ENCODE data around the gene USP12. TPM values are rescaled to one million over a fixed set of nuclear protein-coding genes. Genes with fewer than 3 reads are reported as not detected.

Gene USP12
- total RNA-seq, 4 donors from 2014 or later = 25.9 to 57.2 (median 47.8) TPM

DNA sequence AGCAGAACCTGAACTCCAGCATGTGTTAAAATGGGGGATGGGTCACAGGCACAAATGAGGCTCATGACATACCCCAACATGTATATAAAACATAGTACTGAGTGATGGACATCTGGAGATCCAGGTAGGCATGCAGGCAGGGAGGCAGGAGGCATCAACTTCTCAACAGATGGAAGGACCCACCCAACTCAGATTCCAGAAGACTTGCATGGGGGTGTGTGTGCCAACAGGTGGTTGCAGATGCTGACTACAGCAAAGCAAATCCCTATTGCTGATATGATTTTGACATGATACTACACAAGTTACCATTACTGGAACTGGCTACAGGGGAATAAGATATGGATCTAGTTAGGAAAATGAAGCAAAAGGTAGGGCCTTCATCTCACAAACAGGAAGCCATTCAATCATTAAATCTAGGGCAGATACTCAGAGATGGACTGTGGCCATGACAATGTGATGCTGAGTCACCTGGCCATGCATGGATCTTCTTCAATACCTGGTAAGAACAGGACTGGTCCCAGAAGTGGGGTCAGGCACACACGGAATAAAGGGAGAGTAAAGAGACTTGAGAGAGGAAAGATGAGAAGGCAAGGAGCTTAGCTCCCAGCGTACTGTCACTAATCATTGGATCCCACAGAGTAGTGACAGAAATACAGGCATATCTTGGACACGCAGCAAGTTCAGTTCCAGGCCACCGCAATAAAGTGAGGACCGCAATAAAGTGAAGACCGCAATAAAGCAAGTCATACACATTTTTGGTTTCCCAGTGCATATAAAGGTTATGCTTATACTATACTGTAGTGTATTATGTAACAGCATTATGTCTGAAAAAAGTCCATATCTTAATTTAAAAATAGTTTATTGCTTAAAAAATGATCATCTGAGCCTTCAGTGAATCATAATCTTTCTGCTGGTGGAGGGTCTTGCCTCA lies 91.3 kb downstream of the USP12 start:
- TF ChIP-seq EP300 (IDR thresholded peaks at IDR 0.05; ENCODE audit: low read depth) (no peak), POLR2AphosphoS5 (IDR thresholded peaks at IDR 0.05) (no peak), POLR2A (IDR thresholded peaks at IDR 0.05) (no peak)
- TF ChIP-seq, protein P1, sequence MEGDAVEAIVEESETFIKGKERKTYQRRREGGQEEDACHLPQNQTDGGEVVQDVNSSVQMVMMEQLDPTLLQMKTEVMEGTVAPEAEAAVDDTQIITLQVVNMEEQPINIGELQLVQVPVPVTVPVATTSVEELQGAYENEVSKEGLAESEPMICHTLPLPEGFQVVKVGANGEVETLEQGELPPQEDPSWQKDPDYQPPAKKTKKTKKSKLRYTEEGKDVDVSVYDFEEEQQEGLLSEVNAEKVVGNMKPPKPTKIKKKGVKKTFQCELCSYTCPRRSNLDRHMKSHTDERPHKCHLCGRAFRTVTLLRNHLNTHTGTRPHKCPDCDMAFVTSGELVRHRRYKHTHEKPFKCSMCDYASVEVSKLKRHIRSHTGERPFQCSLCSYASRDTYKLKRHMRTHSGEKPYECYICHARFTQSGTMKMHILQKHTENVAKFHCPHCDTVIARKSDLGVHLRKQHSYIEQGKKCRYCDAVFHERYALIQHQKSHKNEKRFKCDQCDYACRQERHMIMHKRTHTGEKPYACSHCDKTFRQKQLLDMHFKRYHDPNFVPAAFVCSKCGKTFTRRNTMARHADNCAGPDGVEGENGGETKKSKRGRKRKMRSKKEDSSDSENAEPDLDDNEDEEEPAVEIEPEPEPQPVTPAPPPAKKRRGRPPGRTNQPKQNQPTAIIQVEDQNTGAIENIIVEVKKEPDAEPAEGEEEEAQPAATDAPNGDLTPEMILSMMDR (IDR thresholded peaks at IDR 0.05) = no peak
- in situ Hi-C loops (cut with MboI; ENCODE audit: low pct_ligation_motif_present in 1 of 4, low pct_unique_long_range_greater_than_20kb in 1 of 4, low sequenced_read_pairs in 3 of 4) = no loop called here

DNA sequence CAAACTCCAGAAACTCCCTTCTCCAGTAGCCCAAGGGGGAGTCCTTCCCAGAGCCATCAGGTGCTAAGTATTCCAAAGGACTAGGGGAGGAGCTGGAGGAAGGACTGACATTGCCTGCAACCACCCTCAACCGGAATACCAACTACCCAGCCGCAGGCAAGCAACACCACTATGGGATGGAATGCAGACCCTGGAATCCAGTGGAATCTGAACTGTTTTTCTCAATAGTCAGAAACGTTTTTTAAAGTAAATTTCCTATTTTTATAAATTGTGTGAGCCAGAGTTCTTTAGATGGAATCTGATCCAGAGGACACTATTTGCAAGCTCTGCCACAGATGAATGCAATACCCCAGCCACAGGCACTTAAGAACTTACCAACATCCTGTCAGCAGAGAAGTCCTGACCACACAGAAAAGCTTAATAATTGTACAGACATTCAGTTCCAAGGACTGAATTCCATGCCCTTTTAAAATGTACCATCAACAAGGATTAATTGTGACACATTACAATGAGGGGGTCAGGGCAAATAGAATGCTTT lies 92.1 kb downstream of the USP12 start:
- Histone ChIP-seq H3K27ac (peak overlapping the region in 1 of 4 donors; percentile 32), H3K36me3 (peaks cover 0 to 11% (median under 1%) of the 10 kb centered on the region in 4 donors), H3K9me3 (no peaks in the 10 kb centered on the region), H3K4me3 (no peak overlapping the region), H3K4me1 (peaks cover 6 to 30% (median 12%) of the 10 kb centered on the region in 4 donors), H3K27me3 (no peaks in the 10 kb centered on the region)
- DNase-seq = no peak
- 67 to 90% methylated on average over 1 to 3 of the region's 3 CpGs for WGBS, 2 donors (ENCODE audit: low coverage in 1 of 2)
- intact Hi-C loops (cut with DNase I; ENCODE audit: low total_unique reads) = no loop called here
- TF ChIP-seq, protein P1 (IDR thresholded peaks at IDR 0.05) = no peak
- TF ChIP-seq POLR2AphosphoS5 (IDR thresholded peaks at IDR 0.05) (no peak), POLR2A (IDR thresholded peaks at IDR 0.05) (no peak), EP300 (IDR thresholded peaks at IDR 0.05; ENCODE audit: low read depth) (no peak)
- in situ Hi-C loops (cut with MboI; ENCODE audit: low pct_ligation_motif_present in 1 of 4, low pct_unique_long_range_greater_than_20kb in 1 of 4, low sequenced_read_pairs in 3 of 4) = no loop called here

More for the DNA sequence above, 91.3 kb downstream of the USP12 start:
- Histone ChIP-seq H3K4me3 (no peak overlapping the region), H3K27me3 (no peaks in the 10 kb centered on the region), H3K36me3 (peaks cover 0 to 3% (median 0%) of the 10 kb centered on the region in 4 donors), H3K9me3 (no peaks in the 10 kb centered on the region), H3K27ac (peak overlapping the region in 1 of 4 donors; percentile 32), H3K4me1 (peaks cover 6 to 30% (median 12%) of the 10 kb centered on the region in 4 donors)
- intact Hi-C loops (cut with DNase I; ENCODE audit: low total_unique reads) = no loop called here
- DNase-seq = peak; percentile 9
- 67 to 75% methylated on average over 6 of the region's 6 CpGs for WGBS, 2 donors (ENCODE audit: low coverage in 1 of 2)

DNA sequence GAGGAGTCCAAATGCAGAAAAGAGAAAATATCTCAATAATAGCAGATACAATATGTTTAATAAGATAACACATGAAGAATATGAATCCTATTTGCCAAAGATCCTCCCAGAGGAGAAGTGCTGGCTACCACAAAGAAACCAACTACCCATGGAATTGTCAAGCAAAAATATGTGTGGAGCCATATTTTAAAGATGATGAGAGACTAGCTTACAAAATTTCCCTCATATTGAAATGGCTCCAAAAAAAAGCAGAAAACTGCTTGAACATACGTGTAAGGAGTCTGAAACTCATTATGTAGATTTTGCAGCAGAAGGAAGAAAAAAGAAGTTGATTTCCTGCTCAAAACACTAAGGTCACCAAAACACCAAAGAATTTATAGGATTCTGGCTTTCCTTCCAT lies 94.2 kb downstream of the USP12 start:
- no peaks in the 10 kb centered on the region for H3K27me3 ChIP-seq
- intact Hi-C loops (cut with DNase I; ENCODE audit: low total_unique reads) (no loop called here), in situ Hi-C loops (cut with MboI; ENCODE audit: low pct_ligation_motif_present in 1 of 4, low pct_unique_long_range_greater_than_20kb in 1 of 4, low sequenced_read_pairs in 3 of 4) (no loop called here)
- peaks cover 6 to 32% (median 12%) of the 10 kb centered on the region in 4 donors for H3K4me1 ChIP-seq
- peaks cover 0 to 27% (median 3%) of the 10 kb centered on the region in 4 donors for H3K36me3 ChIP-seq
- no peak overlapping the region for H3K4me3 ChIP-seq
- WGBS, 2 donors (ENCODE audit: low coverage in 1 of 2) = 82 to 100% methylated on average over 1 of the region's 1 CpG
- H3K27ac ChIP-seq = no peak overlapping the region
- DNase-seq = no peak
- TF ChIP-seq, protein P1 (IDR thresholded peaks at IDR 0.05) = no peak
- TF ChIP-seq POLR2A (IDR thresholded peaks at IDR 0.05) = no peak
- no peak for TF ChIP-seq POLR2AphosphoS5 (IDR thresholded peaks at IDR 0.05)
- H3K9me3 ChIP-seq = no peaks in the 10 kb centered on the region

DNA sequence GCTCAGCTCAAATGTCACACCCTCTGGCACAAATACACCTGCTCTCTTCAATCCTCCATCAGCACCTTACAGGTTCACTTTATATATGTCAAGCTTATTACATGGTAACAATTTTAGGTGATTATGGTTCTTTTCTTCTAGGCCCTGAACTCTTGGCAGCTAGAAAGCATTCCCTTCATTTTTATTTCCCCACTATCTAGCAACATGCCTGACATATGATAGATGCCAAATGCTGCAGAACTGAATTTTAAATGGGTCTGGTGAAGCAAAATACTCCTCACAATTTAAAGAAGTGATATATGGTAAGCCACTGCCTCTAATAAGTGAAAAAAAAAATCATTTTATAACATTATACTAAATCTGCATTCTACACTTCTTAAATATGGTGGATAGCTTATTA lies 95.2 kb downstream of the USP12 start:
- in situ Hi-C loops (cut with MboI; ENCODE audit: low pct_ligation_motif_present in 1 of 4, low pct_unique_long_range_greater_than_20kb in 1 of 4, low sequenced_read_pairs in 3 of 4) = no loop called here
- no peak overlapping the region for H3K4me3 ChIP-seq
- peaks cover 0 to 37% (median 3%) of the 10 kb centered on the region in 4 donors for H3K36me3 ChIP-seq
- TF ChIP-seq EP300 (IDR thresholded peaks at IDR 0.05; ENCODE audit: low read depth) (no peak), POLR2A (IDR thresholded peaks at IDR 0.05) (no peak), POLR2AphosphoS5 (IDR thresholded peaks at IDR 0.05) (no peak)
- TF ChIP-seq, protein P1 (IDR thresholded peaks at IDR 0.05) = no peak
- no peaks in the 10 kb centered on the region for H3K9me3 ChIP-seq
- intact Hi-C loops (cut with DNase I; ENCODE audit: low total_unique reads) = no loop called here
- no peak overlapping the region for H3K27ac ChIP-seq
- peaks cover 6 to 32% (median 12%) of the 10 kb centered on the region in 4 donors for H3K4me1 ChIP-seq
- no peaks in the 10 kb centered on the region for H3K27me3 ChIP-seq
- DNase-seq = no peak
